ENCODE results near the gene TRIOBP. TPM values are rescaled to one million over a fixed set of nuclear protein-coding genes. Genes with fewer than 3 reads are reported as not detected.

The TRIOBP gene
- total and polyA plus RNA-seq, 2 of the 13 experiments (the other 11 are each of a cell fraction or from before 2014, with no cell fraction given) = 6.1 to 15.4 TPM

- peak; percentile 18; the same call in 1 of the 2 replicates for TF ChIP-seq MNT (IDR thresholded peaks at IDR 0.05)
- no peak for TF ChIP-seq TEAD2 (CRISPR knock-in tag; IDR thresholded peaks at IDR 0.05)
- TF ChIP-seq AHDC1 (CRISPR knock-in tag; IDR thresholded peaks at IDR 0.05; ENCODE audit: borderline replicate concordance) = no peak
- TF ChIP-seq ZNF460 (CRISPR knock-in tag; IDR thresholded peaks at IDR 0.05; ENCODE audit: borderline replicate concordance) = no peak
- TF ChIP-seq ZBTB33 (CRISPR knock-in tag; IDR thresholded peaks at IDR 0.05) = no peak
- no peak for TF ChIP-seq TRIM22 (IDR thresholded peaks at IDR 0.05)
- TF ChIP-seq NBN (conservative IDR thresholded peaks at IDR 0.05) = no peak
- TF ChIP-seq GABPB1 (CRISPR knock-in tag; IDR thresholded peaks at IDR 0.05) = peak; percentile 78
- TF ChIP-seq ASH2L (IDR thresholded peaks at IDR 0.05; ENCODE audit: insufficient read length, low read depth, low read length) = no peak
- TF ChIP-seq ZSCAN29 (CRISPR knock-in tag; conservative IDR thresholded peaks at IDR 0.05) = 0 out of 2 replicates have a peak, but pooled peaks have one; percentile 24
- TF ChIP-seq SRY (CRISPR knock-in tag; IDR thresholded peaks at IDR 0.05) = peak; percentile 25; the same call in 1 of the 2 replicates
- peak; percentile 55 for TF ChIP-seq RAD21 (CRISPR knock-in tag; IDR thresholded peaks at IDR 0.05)
- TF ChIP-seq NFIB (CRISPR knock-in tag; IDR thresholded peaks at IDR 0.05; ENCODE audit: borderline replicate concordance) = no peak
- no peak for TF ChIP-seq ZNF652 (CRISPR knock-in tag; IDR thresholded peaks at IDR 0.05; ENCODE audit: borderline replicate concordance, low read depth)
- no peak for TF ChIP-seq ZNF768 (CRISPR knock-in tag; IDR thresholded peaks at IDR 0.05)
- TF ChIP-seq ZNF256 (CRISPR knock-in tag; conservative IDR thresholded peaks at IDR 0.05) = no peak
- no peak for TF ChIP-seq CBFB (CRISPR knock-in tag; IDR thresholded peaks at IDR 0.05)
- TF ChIP-seq ZZZ3 (CRISPR knock-in tag; IDR thresholded peaks at IDR 0.05; ENCODE audit: borderline replicate concordance) = peak; percentile 31; the same call in 1 of the 2 replicates
- no peak; the same call in 1 of the 2 replicates for TF ChIP-seq SPEN (CRISPR knock-in tag; IDR thresholded peaks at IDR 0.05; ENCODE audit: low read depth)
These were observed 38.4 kb upstream of the TRIOBP start, which contains the start of gene PDXP (continued) for GRCh38 chr22:37658133-37659065.
